ENCODE results near the gene C6orf120. TPM values are rescaled to one million over a fixed set of nuclear protein-coding genes. Genes with fewer than 3 reads are reported as not detected.

The C6orf120 gene
- polyA plus RNA-seq, 1 donor (not counting 4 experiments of a cell fraction or from before 2014, with no cell fraction given), result 18.1 TPM

DNA sequence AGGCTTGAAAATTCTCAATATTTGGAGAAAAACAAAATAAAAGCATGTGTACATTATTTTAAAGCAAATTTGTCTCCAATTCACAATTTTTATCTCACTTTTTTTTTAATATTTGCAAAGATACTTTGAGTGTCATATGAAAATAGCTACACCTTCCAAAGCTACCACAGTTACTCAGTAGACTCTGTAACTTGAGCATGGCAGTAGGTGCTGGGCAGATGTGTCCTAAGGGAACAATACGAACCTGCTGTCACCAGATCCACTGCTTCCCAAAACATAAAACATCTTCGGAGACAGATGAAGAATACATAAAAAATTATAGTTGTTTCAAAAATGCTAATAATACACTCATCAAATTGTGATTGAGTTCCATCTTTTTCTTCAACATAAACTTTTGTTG lies 10.7 kb upstream of the C6orf120 start:
- no peaks in the 10 kb centered on the region for H3K4me1 ChIP-seq (ENCODE audit: control insufficient read depth, extremely low read depth, insufficient read depth, low read length)
- H3K79me2 ChIP-seq (ENCODE audit: control insufficient read depth, insufficient read depth, low read length), result peaks cover 22% of the 10 kb centered on the region
- H3K9me3 ChIP-seq (ENCODE audit: control insufficient read depth, low read depth, low read length), result no peaks in the 10 kb centered on the region
- H3K4me2 ChIP-seq (ENCODE audit: control insufficient read depth, extremely low read depth, insufficient read depth, low read depth, low read length), result no peak overlapping the region
- no peak for TF ChIP-seq EZH2 (IDR thresholded peaks at IDR 0.05; ENCODE audit: low read length)
- no peak overlapping the region for H3K27ac ChIP-seq (ENCODE audit: control insufficient read depth, insufficient read depth, low read length)
- H3K27me3 ChIP-seq (ENCODE audit: control insufficient read depth, extremely low read depth, insufficient read depth, low read length), result no peaks in the 10 kb centered on the region
- peaks cover 3 to 5% of the 10 kb centered on the region in 2 experiments for H3K36me3 ChIP-seq (ENCODE audit: control insufficient read depth in 2 of 2, extremely low read depth in 1 of 2, insufficient read depth in 2 of 2, low read length in 2 of 2)
- H4K20me1 ChIP-seq (ENCODE audit: control insufficient read depth, extremely low read depth, insufficient read depth, low read length), result no peaks in the 10 kb centered on the region
- H3K9me1 ChIP-seq (ENCODE audit: control insufficient read depth, extremely low read depth, insufficient read depth, low read length), result no peaks in the 10 kb centered on the region
- FAIRE-seq (no peak), DNase-seq (ENCODE audit: low read depth, low spot score) (no peak)
- H3K4me3 ChIP-seq (ENCODE audit: control insufficient read depth in 2 of 3, extremely low read depth in 1 of 3, insufficient read depth in 2 of 3, low read depth in 1 of 3, low read length in 3 of 3), result no peak overlapping the region
- dilution Hi-C loops (cut with MboI; ENCODE audit: extremely low pct_ligation_motif_present, low sequenced_read_pairs), result no loop called here
- H3K9ac ChIP-seq (ENCODE audit: control insufficient read depth, extremely low read depth, insufficient read depth, low read length), result no peak overlapping the region
- H2AFZ ChIP-seq (ENCODE audit: control insufficient read depth, low read length), result no peak overlapping the region

DNA sequence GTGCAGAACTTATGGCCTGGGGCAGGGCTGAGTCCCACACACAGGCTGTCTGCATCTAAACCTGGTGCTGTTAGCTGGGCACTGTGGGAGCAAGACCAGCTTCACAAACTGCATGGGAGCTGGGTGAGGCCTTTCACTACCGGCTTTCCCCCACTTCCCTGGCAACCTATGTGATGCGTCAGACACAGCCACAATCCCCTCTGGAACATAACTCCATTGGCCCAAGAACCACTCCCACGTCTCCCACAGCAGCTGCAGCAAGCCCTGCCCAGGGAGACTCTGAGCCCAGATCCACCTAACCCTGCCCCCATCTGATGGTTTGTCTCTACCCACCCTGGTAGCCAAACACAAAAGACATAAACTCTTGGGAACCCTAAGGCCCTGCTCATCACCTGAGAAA lies 9.4 kb upstream of the C6orf120 start:
- Histone ChIP-seq H3K27ac (ENCODE audit: control insufficient read depth, insufficient read depth, low read length) (no peak overlapping the region), H3K9me1 (ENCODE audit: control insufficient read depth, extremely low read depth, insufficient read depth, low read length) (no peaks in the 10 kb centered on the region), H4K20me1 (ENCODE audit: control insufficient read depth, extremely low read depth, insufficient read depth, low read length) (no peaks in the 10 kb centered on the region), H3K27me3 (ENCODE audit: control insufficient read depth, extremely low read depth, insufficient read depth, low read length) (no peaks in the 10 kb centered on the region), H2AFZ (ENCODE audit: control insufficient read depth, low read length) (no peak overlapping the region), H3K36me3 (ENCODE audit: control insufficient read depth in 2 of 2, extremely low read depth in 1 of 2, insufficient read depth in 2 of 2, low read length in 2 of 2) (peaks cover 3% of the 10 kb centered on the region in 2 experiments), H3K4me3 (ENCODE audit: control insufficient read depth in 2 of 3, extremely low read depth in 1 of 3, insufficient read depth in 2 of 3, low read depth in 1 of 3, low read length in 3 of 3) (no peak overlapping the region), H3K4me2 (ENCODE audit: control insufficient read depth, extremely low read depth, insufficient read depth, low read depth, low read length) (no peak overlapping the region), H3K79me2 (ENCODE audit: control insufficient read depth, insufficient read depth, low read length) (peaks cover 27% of the 10 kb centered on the region), H3K9me3 (ENCODE audit: control insufficient read depth, low read depth, low read length) (no peaks in the 10 kb centered on the region), H3K4me1 (ENCODE audit: control insufficient read depth, extremely low read depth, insufficient read depth, low read length) (peaks cover under 1% of the 10 kb centered on the region), H3K9ac (ENCODE audit: control insufficient read depth, extremely low read depth, insufficient read depth, low read length) (no peak overlapping the region)
- no peak for DNase-seq (ENCODE audit: low read depth, low spot score)
- TF ChIP-seq EZH2 (IDR thresholded peaks at IDR 0.05; ENCODE audit: low read length), result no peak
- TF ChIP-seq, protein P1, sequence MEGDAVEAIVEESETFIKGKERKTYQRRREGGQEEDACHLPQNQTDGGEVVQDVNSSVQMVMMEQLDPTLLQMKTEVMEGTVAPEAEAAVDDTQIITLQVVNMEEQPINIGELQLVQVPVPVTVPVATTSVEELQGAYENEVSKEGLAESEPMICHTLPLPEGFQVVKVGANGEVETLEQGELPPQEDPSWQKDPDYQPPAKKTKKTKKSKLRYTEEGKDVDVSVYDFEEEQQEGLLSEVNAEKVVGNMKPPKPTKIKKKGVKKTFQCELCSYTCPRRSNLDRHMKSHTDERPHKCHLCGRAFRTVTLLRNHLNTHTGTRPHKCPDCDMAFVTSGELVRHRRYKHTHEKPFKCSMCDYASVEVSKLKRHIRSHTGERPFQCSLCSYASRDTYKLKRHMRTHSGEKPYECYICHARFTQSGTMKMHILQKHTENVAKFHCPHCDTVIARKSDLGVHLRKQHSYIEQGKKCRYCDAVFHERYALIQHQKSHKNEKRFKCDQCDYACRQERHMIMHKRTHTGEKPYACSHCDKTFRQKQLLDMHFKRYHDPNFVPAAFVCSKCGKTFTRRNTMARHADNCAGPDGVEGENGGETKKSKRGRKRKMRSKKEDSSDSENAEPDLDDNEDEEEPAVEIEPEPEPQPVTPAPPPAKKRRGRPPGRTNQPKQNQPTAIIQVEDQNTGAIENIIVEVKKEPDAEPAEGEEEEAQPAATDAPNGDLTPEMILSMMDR (optimal IDR thresholded peaks at IDR 0.05 in 1 of 3, IDR thresholded peaks at IDR 0.05 in 1 of 3, conservative IDR thresholded peaks at IDR 0.05 in 1 of 3; ENCODE audit: extremely low read depth in 1 of 3, insufficient read depth in 2 of 3, low read length in 3 of 3), result no peak
- FAIRE-seq, result no peak
- dilution Hi-C loops (cut with MboI; ENCODE audit: extremely low pct_ligation_motif_present, low sequenced_read_pairs), result no loop called here

GRCh38 chr6:169695131-169695530 lies 6.8 kb upstream of the C6orf120 start:
- DNase-seq (ENCODE audit: low read depth, low spot score) (no peak), FAIRE-seq (no peak)
- Histone ChIP-seq H4K20me1 (ENCODE audit: control insufficient read depth, extremely low read depth, insufficient read depth, low read length) (no peaks in the 10 kb centered on the region), H3K27ac (ENCODE audit: control insufficient read depth, insufficient read depth, low read length) (no peak overlapping the region), H3K9ac (ENCODE audit: control insufficient read depth, extremely low read depth, insufficient read depth, low read length) (no peak overlapping the region), H3K4me2 (ENCODE audit: control insufficient read depth, extremely low read depth, insufficient read depth, low read depth, low read length) (no peak overlapping the region), H3K9me3 (ENCODE audit: control insufficient read depth, low read depth, low read length) (no peaks in the 10 kb centered on the region), H3K9me1 (ENCODE audit: control insufficient read depth, extremely low read depth, insufficient read depth, low read length) (no peaks in the 10 kb centered on the region), H3K4me1 (ENCODE audit: control insufficient read depth, extremely low read depth, insufficient read depth, low read length) (peaks cover 13% of the 10 kb centered on the region), H2AFZ (ENCODE audit: control insufficient read depth, low read length) (no peak overlapping the region), H3K36me3 (ENCODE audit: control insufficient read depth in 2 of 2, extremely low read depth in 1 of 2, insufficient read depth in 2 of 2, low read length in 2 of 2) (no peaks in the 10 kb centered on the region), H3K4me3 (ENCODE audit: control insufficient read depth in 2 of 3, extremely low read depth in 1 of 3, insufficient read depth in 2 of 3, low read depth in 1 of 3, low read length in 3 of 3) (no peak overlapping the region), H3K27me3 (ENCODE audit: control insufficient read depth, extremely low read depth, insufficient read depth, low read length) (no peaks in the 10 kb centered on the region), H3K79me2 (ENCODE audit: control insufficient read depth, insufficient read depth, low read length) (peaks cover 39% of the 10 kb centered on the region)
- TF ChIP-seq EZH2 (IDR thresholded peaks at IDR 0.05; ENCODE audit: low read length), result no peak
- TF ChIP-seq, protein P1 (optimal IDR thresholded peaks at IDR 0.05 in 1 of 3, IDR thresholded peaks at IDR 0.05 in 1 of 3, conservative IDR thresholded peaks at IDR 0.05 in 1 of 3; ENCODE audit: extremely low read depth in 1 of 3, insufficient read depth in 2 of 3, low read length in 3 of 3), result no peak
- dilution Hi-C loops (cut with MboI; ENCODE audit: extremely low pct_ligation_motif_present, low sequenced_read_pairs), result no loop called here
